HepG2 (cell line): ENCODE data around the gene SUMO1. TPM values are rescaled to one million over a fixed set of nuclear protein-coding genes. Genes with fewer than 3 reads are reported as not detected.
A peak's percentile ranks its signal among the peaks of the same experiment; 100 is the strongest.

Experiments
- SSRP1 ChIP-seq: IDR thresholded peaks from 2 replicates; pipeline ENCODE4 v1.6.1; 2016; ENCODE audit warnings: control low read depth
- ZFX ChIP-seq: sonication (generic); formaldehyde crosslinking; IDR thresholded peaks from 2 replicates; pipeline ENCODE4 v1.4.0; 2020; ENCODE audit warnings: mild to moderate bottlenecking, low read depth, missing genetic modification reagents, moderate library complexity
- ZMYM3 ChIP-seq: sonication (generic); formaldehyde crosslinking; IDR thresholded peaks from 2 replicates; pipeline ENCODE4 v1.5.1; 2020; ENCODE audit warnings: mild to moderate bottlenecking, missing genetic modification reagents
- ZNF3 ChIP-seq: IDR thresholded peaks from 2 replicates; pipeline ENCODE4 v1.7.0; 2017; ENCODE audit warnings: inconsistent platforms
- ZNF430 ChIP-seq: sonication (generic); formaldehyde crosslinking; IDR thresholded peaks from 2 replicates; pipeline ENCODE4 v1.9.0; 2021; ENCODE audit warnings: mild to moderate bottlenecking, missing genetic modification reagents
- ZNF737 ChIP-seq: sonication (generic); formaldehyde crosslinking; IDR thresholded peaks from 2 replicates; pipeline ENCODE4 v1.5.0; 2020; ENCODE audit warnings: missing genetic modification reagents, mild to moderate bottlenecking, borderline replicate concordance
- polyA plus RNA-seq, 8 experiments: library from polyadenylated mRNA; depleted of rRNA in 3 of 8; stranded (reverse) in 7 of 8; unstranded in 1 of 8; fragments of >200 nt; fragmentation: Illumina TruSeq in 4 of 8; extraction: Trizol in 4 of 8; gene quantifications; 2 replicates each; pipeline versions ENCODE4 v1.2.1 to v1.2.3, GENCODE V29; 2011 to 2016; ENCODE audit warnings: low read depth in 4 of 8, missing spikeins in 1 of 8, mixed read lengths in 1 of 8; ENCODE audit not compliant: insufficient read depth in 1 of 8
- total RNA-seq, 5 experiments: library from RNA; depleted of rRNA; stranded (reverse); fragments of >200 nt; fragmentation: Illumina TruSeq; extraction: Trizol; gene quantifications; 2 replicates each; pipeline ENCODE4 v1.2.3, GENCODE V29; 2016; ENCODE audit warnings: low read depth in 1 of 5
- TF ChIP-seq, protein P1 (sequence below): IDR thresholded peaks from 2 replicates; pipeline ENCODE4 v1.6.1; 2016
- TF ChIP-seq, protein P2 (sequence below): sonication (generic); formaldehyde crosslinking; IDR thresholded peaks from 2 replicates; pipeline ENCODE4 v1.4.0; 2020; ENCODE audit warnings: low read depth, mild to moderate bottlenecking, missing genetic modification reagents
- TF ChIP-seq, protein P3 (sequence below): sonication (generic); formaldehyde crosslinking; IDR thresholded peaks from 2 replicates; pipeline ENCODE4 v1.5.0; 2020; ENCODE audit warnings: mild to moderate bottlenecking, missing genetic modification reagents, borderline replicate concordance
- TF ChIP-seq, protein P4 (sequence below): sonication (generic); formaldehyde crosslinking; IDR thresholded peaks from 2 replicates; pipeline ENCODE4 v1.8.1; 2022; ENCODE audit warnings: low read depth, mild to moderate bottlenecking, missing genetic modification reagents

SUMO1 gene
- total and polyA plus RNA-seq, 2 of the 13 experiments (the other 11 are each of a cell fraction or from before 2014, with no cell fraction given): 101 to 173 TPM

DNA sequence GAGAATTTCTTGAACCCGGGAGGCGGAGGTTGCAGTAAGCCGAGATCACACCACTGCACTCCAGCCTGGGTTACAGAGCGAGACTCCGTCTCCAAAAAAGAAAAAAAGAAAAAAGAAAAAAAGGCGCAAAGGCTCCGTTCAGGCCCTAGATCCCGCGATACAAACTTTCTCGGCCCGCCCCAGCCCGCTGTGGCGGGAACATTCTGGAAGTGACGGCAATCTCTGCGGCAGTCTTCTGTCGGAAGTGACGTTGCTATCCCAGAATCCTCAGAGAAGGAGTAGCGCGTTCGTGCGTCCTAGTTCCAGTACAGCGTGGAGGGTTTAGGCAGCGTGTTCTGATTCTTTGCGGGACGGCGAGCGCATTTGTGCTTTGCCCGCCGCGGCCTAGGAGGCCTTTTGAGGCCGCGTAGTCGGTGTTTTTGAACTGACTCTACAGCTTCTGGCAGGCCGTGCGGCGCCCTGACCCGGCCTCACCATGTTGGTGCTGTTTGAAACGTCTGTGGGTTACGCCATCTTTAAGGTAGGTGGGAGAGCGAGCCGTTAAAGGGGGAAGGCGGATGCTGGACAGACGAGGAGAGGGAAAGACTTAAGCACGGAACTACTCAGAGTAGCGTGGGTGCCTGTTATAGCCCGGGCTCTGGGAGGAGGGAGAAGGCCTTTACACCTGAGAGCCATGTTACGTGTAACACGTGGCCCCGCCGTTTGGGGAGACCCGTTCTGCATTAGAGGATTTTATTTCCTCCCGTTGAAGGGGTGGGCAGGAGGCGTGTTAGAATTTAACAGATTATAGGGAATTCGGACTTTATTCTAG, 27.3 kb upstream of the SUMO1 start, which contains the start of gene NOP58 (continued):
- TF ChIP-seq, protein P1, sequence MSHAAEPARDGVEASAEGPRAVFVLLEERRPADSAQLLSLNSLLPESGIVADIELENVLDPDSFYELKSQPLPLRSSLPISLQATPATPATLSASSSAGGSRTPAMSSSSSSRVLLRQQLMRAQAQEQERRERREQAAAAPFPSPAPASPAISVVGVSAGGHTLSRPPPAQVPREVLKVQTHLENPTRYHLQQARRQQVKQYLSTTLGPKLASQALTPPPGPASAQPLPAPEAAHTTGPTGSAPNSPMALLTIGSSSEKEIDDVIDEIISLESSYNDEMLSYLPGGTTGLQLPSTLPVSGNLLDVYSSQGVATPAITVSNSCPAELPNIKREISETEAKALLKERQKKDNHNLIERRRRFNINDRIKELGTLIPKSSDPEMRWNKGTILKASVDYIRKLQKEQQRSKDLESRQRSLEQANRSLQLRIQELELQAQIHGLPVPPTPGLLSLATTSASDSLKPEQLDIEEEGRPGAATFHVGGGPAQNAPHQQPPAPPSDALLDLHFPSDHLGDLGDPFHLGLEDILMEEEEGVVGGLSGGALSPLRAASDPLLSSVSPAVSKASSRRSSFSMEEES: peak; percentile 42
- TF ChIP-seq, protein P2, sequence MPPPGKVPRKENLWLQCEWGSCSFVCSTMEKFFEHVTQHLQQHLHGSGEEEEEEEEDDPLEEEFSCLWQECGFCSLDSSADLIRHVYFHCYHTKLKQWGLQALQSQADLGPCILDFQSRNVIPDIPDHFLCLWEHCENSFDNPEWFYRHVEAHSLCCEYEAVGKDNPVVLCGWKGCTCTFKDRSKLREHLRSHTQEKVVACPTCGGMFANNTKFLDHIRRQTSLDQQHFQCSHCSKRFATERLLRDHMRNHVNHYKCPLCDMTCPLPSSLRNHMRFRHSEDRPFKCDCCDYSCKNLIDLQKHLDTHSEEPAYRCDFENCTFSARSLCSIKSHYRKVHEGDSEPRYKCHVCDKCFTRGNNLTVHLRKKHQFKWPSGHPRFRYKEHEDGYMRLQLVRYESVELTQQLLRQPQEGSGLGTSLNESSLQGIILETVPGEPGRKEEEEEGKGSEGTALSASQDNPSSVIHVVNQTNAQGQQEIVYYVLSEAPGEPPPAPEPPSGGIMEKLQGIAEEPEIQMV: peak; percentile 78; the same call in 1 of the 2 replicates
- TF ChIP-seq ZFX (CRISPR knock-in tag) (peak; percentile 95), ZNF737 (CRISPR knock-in tag) (peak; percentile 94; the same call in 1 of the 2 replicates), ZNF430 (peak; percentile 60; the same call in 1 of the 2 replicates), SSRP1 (CRISPR knock-in tag) (no peak), ZMYM3 (CRISPR knock-in tag) (no peak), ZNF3 (CRISPR knock-in tag) (peak; percentile 53; the same call in 1 of the 2 replicates)
- TF ChIP-seq, protein P3, sequence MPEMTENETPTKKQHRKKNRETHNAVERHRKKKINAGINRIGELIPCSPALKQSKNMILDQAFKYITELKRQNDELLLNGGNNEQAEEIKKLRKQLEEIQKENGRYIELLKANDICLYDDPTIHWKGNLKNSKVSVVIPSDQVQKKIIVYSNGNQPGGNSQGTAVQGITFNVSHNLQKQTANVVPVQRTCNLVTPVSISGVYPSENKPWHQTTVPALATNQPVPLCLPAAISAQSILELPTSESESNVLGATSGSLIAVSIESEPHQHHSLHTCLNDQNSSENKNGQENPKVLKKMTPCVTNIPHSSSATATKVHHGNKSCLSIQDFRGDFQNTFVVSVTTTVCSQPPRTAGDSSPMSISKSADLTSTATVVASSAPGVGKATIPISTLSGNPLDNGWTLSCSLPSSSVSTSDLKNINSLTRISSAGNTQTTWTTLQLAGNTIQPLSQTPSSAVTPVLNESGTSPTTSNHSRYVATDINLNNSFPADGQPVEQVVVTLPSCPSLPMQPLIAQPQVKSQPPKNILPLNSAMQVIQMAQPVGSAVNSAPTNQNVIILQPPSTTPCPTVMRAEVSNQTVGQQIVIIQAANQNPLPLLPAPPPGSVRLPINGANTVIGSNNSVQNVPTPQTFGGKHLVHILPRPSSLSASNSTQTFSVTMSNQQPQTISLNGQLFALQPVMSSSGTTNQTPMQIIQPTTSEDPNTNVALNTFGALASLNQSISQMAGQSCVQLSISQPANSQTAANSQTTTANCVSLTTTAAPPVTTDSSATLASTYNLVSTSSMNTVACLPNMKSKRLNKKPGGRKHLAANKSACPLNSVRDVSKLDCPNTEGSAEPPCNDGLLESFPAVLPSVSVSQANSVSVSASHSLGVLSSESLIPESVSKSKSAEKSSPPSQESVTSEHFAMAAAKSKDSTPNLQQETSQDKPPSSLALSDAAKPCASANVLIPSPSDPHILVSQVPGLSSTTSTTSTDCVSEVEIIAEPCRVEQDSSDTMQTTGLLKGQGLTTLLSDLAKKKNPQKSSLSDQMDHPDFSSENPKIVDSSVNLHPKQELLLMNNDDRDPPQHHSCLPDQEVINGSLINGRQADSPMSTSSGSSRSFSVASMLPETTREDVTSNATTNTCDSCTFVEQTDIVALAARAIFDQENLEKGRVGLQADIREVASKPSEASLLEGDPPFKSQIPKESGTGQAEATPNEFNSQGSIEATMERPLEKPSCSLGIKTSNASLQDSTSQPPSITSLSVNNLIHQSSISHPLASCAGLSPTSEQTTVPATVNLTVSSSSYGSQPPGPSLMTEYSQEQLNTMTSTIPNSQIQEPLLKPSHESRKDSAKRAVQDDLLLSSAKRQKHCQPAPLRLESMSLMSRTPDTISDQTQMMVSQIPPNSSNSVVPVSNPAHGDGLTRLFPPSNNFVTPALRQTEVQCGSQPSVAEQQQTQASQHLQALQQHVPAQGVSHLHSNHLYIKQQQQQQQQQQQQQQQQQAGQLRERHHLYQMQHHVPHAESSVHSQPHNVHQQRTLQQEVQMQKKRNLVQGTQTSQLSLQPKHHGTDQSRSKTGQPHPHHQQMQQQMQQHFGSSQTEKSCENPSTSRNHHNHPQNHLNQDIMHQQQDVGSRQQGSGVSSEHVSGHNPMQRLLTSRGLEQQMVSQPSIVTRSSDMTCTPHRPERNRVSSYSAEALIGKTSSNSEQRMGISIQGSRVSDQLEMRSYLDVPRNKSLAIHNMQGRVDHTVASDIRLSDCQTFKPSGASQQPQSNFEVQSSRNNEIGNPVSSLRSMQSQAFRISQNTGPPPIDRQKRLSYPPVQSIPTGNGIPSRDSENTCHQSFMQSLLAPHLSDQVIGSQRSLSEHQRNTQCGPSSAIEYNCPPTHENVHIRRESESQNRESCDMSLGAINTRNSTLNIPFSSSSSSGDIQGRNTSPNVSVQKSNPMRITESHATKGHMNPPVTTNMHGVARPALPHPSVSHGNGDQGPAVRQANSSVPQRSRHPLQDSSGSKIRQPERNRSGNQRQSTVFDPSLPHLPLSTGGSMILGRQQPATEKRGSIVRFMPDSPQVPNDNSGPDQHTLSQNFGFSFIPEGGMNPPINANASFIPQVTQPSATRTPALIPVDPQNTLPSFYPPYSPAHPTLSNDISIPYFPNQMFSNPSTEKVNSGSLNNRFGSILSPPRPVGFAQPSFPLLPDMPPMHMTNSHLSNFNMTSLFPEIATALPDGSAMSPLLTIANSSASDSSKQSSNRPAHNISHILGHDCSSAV (CRISPR knock-in tag): 0 out of 2 replicates have a peak, but pooled peaks have one; percentile 7
- TF ChIP-seq, protein P4, sequence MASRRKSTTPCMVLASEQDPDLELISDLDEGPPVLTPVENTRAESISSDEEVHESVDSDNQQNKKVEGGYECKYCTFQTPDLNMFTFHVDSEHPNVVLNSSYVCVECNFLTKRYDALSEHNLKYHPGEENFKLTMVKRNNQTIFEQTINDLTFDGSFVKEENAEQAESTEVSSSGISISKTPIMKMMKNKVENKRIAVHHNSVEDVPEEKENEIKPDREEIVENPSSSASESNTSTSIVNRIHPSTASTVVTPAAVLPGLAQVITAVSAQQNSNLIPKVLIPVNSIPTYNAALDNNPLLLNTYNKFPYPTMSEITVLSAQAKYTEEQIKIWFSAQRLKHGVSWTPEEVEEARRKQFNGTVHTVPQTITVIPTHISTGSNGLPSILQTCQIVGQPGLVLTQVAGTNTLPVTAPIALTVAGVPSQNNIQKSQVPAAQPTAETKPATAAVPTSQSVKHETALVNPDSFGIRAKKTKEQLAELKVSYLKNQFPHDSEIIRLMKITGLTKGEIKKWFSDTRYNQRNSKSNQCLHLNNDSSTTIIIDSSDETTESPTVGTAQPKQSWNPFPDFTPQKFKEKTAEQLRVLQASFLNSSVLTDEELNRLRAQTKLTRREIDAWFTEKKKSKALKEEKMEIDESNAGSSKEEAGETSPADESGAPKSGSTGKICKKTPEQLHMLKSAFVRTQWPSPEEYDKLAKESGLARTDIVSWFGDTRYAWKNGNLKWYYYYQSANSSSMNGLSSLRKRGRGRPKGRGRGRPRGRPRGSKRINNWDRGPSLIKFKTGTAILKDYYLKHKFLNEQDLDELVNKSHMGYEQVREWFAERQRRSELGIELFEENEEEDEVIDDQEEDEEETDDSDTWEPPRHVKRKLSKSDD (CRISPR knock-in tag): peak; percentile 74
